Fibroblast of skin of right quadriceps (primary cell): Measurements from ENCODE around the gene CHRNG.

Source experiments
- DNase-seq: peaks from one replicate; pipeline ENCODE4 v3.0.0-alpha.2; 2013

The CHRNG gene

GRCh38 chr2:232506709-232507108, 32.8 kb upstream of the CHRNG start:
- no peak for DNase-seq

- DNase-seq: no peak
Observed at GRCh38 chr2:232508251-232508650, 31.2 kb upstream of the CHRNG start.

GRCh38 chr2:232511336-232511890, 28.1 kb upstream of the CHRNG start:
- no peak for DNase-seq

DNA sequence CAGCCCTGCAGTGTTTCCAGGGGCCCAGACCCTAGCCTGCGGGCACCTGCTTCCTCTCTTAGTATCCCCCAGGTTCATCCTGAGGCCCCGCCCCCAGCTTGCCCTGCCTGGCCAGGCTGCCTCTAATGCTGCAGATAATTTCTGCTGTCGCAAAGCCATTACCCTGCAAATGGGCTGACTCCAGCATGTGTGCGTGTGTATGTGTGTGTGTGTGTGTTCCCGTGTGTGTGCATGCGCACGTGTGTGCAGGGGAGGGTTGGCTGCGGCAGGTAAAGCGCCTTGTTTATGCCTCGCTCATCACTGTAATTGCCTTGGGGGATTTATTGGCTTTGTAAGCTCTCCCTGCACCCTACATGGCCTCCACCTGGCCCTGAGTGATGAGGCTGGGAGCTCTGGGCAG, 26.9 kb upstream of the CHRNG start:
- no peak for DNase-seq

GRCh38 chr2:232513353-232513752, 26.1 kb upstream of the CHRNG start:
- no peak for DNase-seq

DNA sequence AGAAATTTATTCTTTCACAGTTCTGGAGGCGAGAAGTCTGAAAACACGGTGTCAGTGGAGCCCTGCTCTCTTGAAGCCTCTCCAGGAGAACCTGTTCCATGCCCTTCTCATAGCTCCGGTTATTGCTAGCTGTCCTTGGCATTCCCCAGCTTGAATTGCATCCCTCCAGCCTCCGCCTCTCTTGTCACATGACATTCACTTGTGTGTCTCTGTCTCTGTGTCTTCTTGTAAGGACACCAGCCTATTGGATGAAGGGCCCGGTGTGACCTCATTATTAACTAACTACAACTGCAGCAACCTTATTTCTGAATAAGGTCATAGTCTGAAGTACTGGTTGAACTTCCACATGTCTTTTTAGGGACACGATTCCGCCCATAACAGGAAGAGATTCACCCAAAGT, 23.9 kb upstream of the CHRNG start:
- DNase-seq: no peak

GRCh38 chr2:232516551-232516950, 22.9 kb upstream of the CHRNG start:
- DNase-seq: no peak

DNA sequence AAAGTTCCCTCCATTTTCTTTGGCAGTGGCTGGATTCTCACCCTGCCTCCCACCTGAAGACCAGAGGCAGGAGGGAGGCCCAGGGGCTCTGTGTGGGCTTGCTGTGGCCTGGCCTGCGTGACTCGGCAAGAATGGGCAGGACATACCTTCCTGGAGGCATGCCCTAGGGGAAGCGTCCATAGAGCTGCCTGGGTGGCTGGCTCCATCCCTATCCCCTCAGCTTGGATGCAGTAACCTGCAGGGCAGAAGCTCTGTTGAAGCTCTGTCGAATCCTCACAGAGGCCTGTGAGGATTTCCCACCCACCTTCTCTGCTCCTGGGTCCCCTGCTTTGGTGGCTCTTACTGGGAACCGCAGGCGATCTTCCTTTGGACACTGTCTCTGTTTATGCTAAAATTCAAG, 20.6 kb upstream of the CHRNG start:
- DNase-seq: no peak

DNA sequence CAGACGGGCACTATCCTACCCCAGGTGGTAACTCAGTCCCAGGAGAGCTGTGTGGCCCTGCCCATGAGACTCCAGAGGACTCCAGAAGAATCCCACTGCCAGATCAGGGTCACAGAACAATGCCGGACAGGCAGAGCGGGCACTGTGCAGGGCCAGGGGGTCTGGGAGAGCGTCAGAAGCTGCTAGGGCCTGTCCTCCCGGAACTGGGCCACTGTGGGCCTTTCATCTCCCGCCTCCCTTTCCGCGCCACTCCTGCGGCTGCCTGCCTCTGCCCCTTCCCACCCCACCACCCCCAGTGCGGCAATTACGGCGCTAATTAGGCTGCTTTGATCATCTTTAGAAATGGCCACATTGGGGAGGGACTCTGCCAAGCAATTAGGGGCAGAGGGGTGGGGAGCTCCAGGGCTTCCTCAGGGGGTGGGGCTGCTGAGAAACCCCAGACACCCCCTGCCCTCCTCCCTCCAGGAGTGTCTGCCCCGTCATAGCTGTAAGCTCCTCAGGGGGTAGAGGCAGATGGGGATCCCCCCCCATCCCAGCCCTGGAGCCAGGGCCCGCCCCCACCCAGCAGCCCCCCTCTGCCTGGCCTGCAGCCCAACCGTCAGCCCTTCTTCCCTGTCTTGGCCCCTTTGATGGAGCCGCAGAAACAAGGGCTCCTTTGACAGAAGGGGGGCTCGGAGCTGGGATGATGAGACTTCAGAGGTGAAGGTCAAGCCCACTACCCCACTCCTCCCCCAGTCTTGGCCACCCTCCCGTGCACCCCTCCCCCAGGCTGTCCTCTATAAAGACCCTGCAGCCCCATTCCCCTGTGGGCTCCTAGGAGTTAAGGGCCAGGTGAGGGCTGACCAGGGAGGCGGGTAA, 19.7 kb upstream of the CHRNG start, which contains the start of gene PRSS56:
PRSS56 (plus strand) TSS at position 808 of the 858 bp plus-strand sequence. CDS start 211 bp downstream, outside the sequence.
- DNase-seq: no peak

GRCh38 chr2:232520489-232520888, 19.0 kb upstream of the CHRNG start:
- no peak for DNase-seq

DNA sequence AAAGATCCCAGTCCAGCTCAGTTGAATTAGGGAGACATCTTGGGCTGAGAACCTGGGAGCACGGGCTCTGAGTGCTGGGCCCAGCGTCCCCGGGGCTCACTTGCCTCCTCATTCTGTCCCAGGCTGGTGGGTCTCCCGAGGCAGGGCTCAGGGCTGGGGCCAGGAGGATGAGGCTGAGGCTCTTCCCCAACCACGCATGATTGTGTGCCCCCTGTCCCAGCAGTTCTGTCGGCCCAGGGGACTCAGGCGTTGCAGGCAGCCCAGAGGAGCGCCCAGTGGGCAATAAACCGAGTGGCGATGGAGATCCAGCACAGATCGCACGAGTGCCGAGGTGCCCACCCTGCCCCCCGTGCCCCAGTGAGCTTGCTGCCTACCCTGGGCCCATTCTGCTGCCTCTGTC, 18.4 kb upstream of the CHRNG start:
- DNase-seq: no peak

GRCh38 chr2:232521959-232522622, 17.4 kb upstream of the CHRNG start:
- no peak for DNase-seq

DNA sequence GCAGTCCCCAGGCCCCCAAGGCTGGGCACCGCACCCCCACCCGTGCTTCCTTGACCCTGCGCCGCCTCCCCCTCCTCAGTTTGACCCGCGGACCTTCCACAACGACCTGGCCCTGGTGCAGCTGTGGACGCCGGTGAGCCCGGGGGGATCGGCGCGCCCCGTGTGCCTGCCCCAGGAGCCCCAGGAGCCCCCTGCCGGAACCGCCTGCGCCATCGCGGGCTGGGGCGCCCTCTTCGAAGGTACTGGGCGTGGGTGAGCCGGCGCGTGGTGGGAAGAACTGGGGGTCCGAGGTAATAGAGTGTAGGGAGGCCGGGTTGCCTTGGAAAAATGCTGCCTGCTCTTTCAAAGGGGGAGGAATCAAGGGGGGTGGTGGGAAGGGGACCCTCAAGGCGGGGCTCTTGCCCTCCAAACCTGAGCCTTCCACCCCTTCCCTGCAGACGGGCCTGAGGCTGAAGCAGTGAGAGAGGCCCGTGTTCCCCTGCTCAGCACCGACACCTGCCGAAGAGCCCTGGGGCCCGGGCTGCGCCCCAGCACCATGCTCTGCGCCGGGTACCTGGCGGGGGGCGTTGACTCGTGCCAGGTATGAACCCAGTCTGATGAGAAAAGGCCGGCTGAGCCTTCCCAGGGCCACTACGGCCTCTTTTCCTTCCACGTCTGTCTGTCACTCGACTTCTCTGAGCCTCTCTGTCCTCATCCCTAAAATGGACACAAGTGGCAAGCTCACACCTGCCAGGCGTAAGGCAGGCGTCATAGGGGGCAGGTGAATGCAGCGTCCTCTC, 16.7 kb upstream of the CHRNG start:
- DNase-seq: no peak

DNA sequence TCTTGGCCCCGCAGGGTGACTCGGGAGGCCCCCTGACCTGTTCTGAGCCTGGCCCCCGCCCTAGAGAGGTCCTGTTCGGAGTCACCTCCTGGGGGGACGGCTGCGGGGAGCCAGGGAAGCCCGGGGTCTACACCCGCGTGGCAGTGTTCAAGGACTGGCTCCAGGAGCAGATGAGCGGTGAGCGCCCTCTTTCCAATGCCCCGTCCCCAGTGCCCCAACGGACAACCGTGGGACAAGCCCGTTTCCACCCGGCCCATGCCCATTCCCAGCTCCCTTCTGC, 16.1 kb upstream of the CHRNG start:
- no peak for DNase-seq

- peak; percentile 22 for DNase-seq
Observed at GRCh38 chr2:232523682-232524597, 15.6 kb upstream of the CHRNG start.

- DNase-seq: no peak
Observed at GRCh38 chr2:232524771-232525170, 14.7 kb upstream of the CHRNG start.

GRCh38 chr2:232525199-232525598, 14.3 kb upstream of the CHRNG start:
- DNase-seq: no peak

DNA sequence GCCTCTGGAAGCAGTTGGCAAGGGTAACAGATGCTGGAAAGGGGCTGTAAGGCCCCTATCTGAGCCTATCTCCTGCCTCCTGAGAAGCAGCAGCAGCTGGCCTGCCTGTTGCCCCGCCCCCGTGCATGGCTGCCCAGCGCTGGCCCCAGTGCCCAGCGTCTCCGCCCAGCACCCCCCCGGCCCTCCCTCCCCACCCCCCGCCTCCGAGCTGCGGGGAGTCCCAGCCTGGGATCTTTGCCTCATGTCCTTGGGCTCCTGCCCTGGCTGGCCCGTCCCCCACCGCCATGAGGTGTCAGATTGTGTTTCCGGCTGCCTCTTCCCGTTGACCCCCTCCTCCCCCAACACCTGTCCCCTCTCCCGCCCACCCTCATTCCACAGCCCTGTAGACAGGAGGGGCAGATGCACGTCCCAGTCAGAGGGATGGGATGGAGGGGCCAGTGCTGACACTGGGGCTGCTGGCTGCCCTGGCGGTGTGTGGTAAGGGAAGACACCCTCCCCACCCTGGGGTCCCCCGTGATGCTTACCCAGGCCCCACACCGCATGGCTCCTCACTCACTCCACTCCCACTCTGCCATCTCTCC, 13.6 kb upstream of the CHRNG start, which contains the start of gene CHRND:
CHRND (plus strand) TSS at position 370 of the 581 bp plus-strand sequence; CDS start at position 426, 56 bp downstream.
- no peak for DNase-seq

DNA sequence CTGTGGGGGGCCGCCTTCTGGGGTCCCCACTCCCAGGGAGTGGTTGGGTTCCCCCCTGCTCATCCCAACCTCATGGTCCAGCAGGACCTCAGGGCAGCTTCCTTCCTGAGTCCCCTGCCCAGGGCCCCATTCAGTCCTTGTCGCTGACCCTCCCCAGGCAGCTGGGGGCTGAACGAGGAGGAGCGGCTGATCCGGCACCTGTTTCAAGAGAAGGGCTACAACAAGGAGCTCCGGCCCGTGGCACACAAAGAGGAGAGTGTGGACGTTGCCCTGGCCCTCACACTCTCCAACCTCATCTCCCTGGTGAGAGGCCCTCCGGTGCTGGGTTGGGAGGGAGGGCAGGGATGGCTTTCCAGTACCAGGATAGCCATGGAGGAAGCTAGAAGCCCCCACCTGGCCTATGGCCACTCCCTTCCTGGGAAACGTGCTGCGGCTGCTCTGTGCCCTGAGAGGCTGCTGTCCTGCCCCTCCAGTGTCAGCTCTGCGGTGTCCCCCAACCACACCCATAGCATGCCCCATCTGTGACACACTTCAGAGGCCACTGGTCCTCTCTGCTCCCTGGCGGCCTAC, 13.0 kb upstream of the CHRNG start:
- no peak for DNase-seq

GRCh38 chr2:232527905-232528470, 11.5 kb upstream of the CHRNG start:
- DNase-seq: no peak
